SU-DHL-6 (cell line): ENCODE data around the gene PLEKHM1.

Experiments used
- CTCF ChIP-seq: fragments of 200-600 bp; sonication (generic); IDR thresholded peaks from one replicate; pipeline ENCODE4 v1.5.1; 2017; ENCODE audit warnings: antibody characterized with exemption, mild to moderate bottlenecking, low read length, moderate library complexity; ENCODE audit not compliant: insufficient read depth, poor library complexity, severe bottlenecking
- EZH2phosphoT487 ChIP-seq: fragments of 200-600 bp; sonication (generic), shearing (Covaris generic); conservative IDR thresholded peaks from 2 replicates; pipeline ENCODE4 v1.6.1; 2018; ENCODE audit warnings: mild to moderate bottlenecking, antibody characterized with exemption, low read length, moderate library complexity, mixed read lengths

GRCh38 chr17:45430738-45431530 is 59.6 kb downstream of the PLEKHM1 start:
- no peak for TF ChIP-seq CTCF
- no peak for TF ChIP-seq EZH2phosphoT487
